HFF-Myc (cell line): ENCODE measurements around the gene SLC26A6.

ENCODE experiments used
- DNase-seq: peaks from one replicate; pipeline ENCODE4 v3.0.0-alpha.2; 2011; ENCODE audit warnings: low read depth; ENCODE audit errors: extremely low read depth
- H3K4me3 ChIP-seq: replicated peaks from 2 replicates; pipeline ENCODE4 v1.5.1; 2011; ENCODE audit warnings: low read depth, mild to moderate bottlenecking, control low read depth, low read length
- CTCF ChIP-seq: IDR thresholded peaks from 2 replicates; pipeline ENCODE4 v1.5.1; 2012; ENCODE audit warnings: mild to moderate bottlenecking, low read depth, low read length, control low read depth; ENCODE audit errors: missing control alignments

The SLC26A6 gene

GRCh38 chr3:48588230-48588629 lies 47.0 kb downstream of the SLC26A6 start:
- no peak for TF ChIP-seq CTCF
- no peak for DNase-seq
- no peak overlapping the region for H3K4me3 ChIP-seq

- H3K4me3 ChIP-seq, result no peak overlapping the region
- no peak for DNase-seq
- no peak for TF ChIP-seq CTCF
Observed at GRCh38 chr3:48587686-48588085, 47.6 kb downstream of the SLC26A6 start.

GRCh38 chr3:48585411-48585810 lies 49.9 kb downstream of the SLC26A6 start:
- no peak for DNase-seq
- no peak overlapping the region for H3K4me3 ChIP-seq
- TF ChIP-seq CTCF, result no peak

- DNase-seq, result no peak
- no peak overlapping the region for H3K4me3 ChIP-seq
- no peak for TF ChIP-seq CTCF
Observed at GRCh38 chr3:48584836-48585235, 50.4 kb downstream of the SLC26A6 start.

- DNase-seq, result no peak
- H3K4me3 ChIP-seq, result no peak overlapping the region
- no peak for TF ChIP-seq CTCF
Observed at GRCh38 chr3:48581621-48582481, 53.4 kb downstream of the SLC26A6 start.

- no peak for DNase-seq
- TF ChIP-seq CTCF, result no peak
- H3K4me3 ChIP-seq, result no peak overlapping the region
Observed at GRCh38 chr3:48576647-48577046, 58.6 kb downstream of the SLC26A6 start.
